GM12878 (cell line): ENCODE measurements around the gene ITGA1. TPM values are rescaled to one million over a fixed set of nuclear protein-coding genes. Genes with fewer than 3 reads are reported as not detected.
A peak's percentile ranks its signal among the peaks of the same experiment; 100 is the strongest.

Experiments used
- ATAC-seq: fragments of 200-7000 bp; cut with Tn5 transposase; 3 replicates; pipeline ENCODE4 v1.9.1; 2020; ENCODE audit warnings: mild to moderate bottlenecking, moderate library complexity
- BruUV-seq: library from RNA; stranded (reverse); fragments of 400-500 nt; replicated peaks from 2 replicates; lab custom pipeline; 2021; lab: Mats Ljungman, UMichigan
- CTCF ChIA-PET: fragments of 300-600 bp; sonication (Branson Sonifier 250); formaldehyde crosslinking; extraction: SDS; loops from one replicate; lab custom pipeline; 2021; ENCODE audit warnings: inconsistent platforms; lab: Yijun Ruan, JAX
- POLR2A ChIA-PET: fragments of 350-600 bp; formaldehyde crosslinking; extraction: SDS; loops from one replicate; lab custom pipeline; 2021; ENCODE audit warnings: inconsistent platforms; lab: Charles Lee
- RAD21 ChIA-PET: fragments of 300-600 bp; sonication (Branson Sonifier 250); formaldehyde crosslinking; loops from one replicate; lab custom pipeline; 2023; ENCODE audit warnings: antibody characterized with exemption; ENCODE audit not compliant: unreplicated experiment; lab: Charles Lee
- SMC1A ChIA-PET: fragments of 300-600 bp; sonication (Branson Sonifier 250); formaldehyde crosslinking; loops from one replicate; lab custom pipeline; 2023; ENCODE audit not compliant: unreplicated experiment, uncharacterized antibody; lab: Charles Lee
- DNase-seq: peaks from one replicate; pipeline ENCODE4 v3.0.0-alpha.2; 2011; ENCODE audit warnings: low read depth, low spot score
- FAIRE-seq: peaks from 3 replicates; lab custom pipeline; 2011; peaks lifted over from hg19 to GRCh38; lab: Jason Lieb, UNC
- H2AFZ ChIP-seq: 2 replicates; pipeline ENCODE4 v1.6.0; 2011; ENCODE audit warnings: low read depth, low read length, control low read depth; ENCODE audit not compliant: control insufficient read depth
- H3K27ac ChIP-seq: 2 replicates; pipeline ENCODE4 v1.5.1; 2011; ENCODE audit warnings: control low read depth; ENCODE audit not compliant: control insufficient read depth, insufficient read depth
- H3K27me3 ChIP-seq, 2 experiments: replicated peaks in 1 of 2; 2 replicates each; pipeline versions ENCODE4 v1.6.0 to v1.6.1; 2011; ENCODE audit warnings: low read length in 1 of 2; ENCODE audit not compliant: control insufficient read depth in 2 of 2, insufficient read depth in 2 of 2
- H3K36me3 ChIP-seq, 2 experiments: 2 replicates each; pipeline ENCODE4 v1.5.1; 2011; ENCODE audit warnings: low read length in 1 of 2; ENCODE audit not compliant: control insufficient read depth in 2 of 2, insufficient read depth in 2 of 2
- H3K4me1 ChIP-seq: 2 replicates; pipeline ENCODE4 v1.6.1; 2011; ENCODE audit warnings: mild to moderate bottlenecking, low read length, moderate library complexity, mixed read lengths; ENCODE audit not compliant: control insufficient read depth, insufficient read depth
- H3K4me2 ChIP-seq: 2 replicates; pipeline ENCODE4 v1.6.0; 2011; ENCODE audit warnings: control low read depth; ENCODE audit not compliant: control insufficient read depth, insufficient read depth
- H3K4me3 ChIP-seq: fragments of 200-600 bp; sonication (generic); 2 replicates; pipeline ENCODE4 v1.5.1; 2016
- H3K79me2 ChIP-seq: 2 replicates; pipeline ENCODE4 v1.6.0; 2011; ENCODE audit warnings: low read length; ENCODE audit not compliant: control insufficient read depth, insufficient read depth
- H3K9ac ChIP-seq: 2 replicates; pipeline ENCODE4 v1.8.0; 2011; ENCODE audit warnings: low read length, control low read depth, mixed read lengths; ENCODE audit not compliant: control insufficient read depth, insufficient read depth
- H3K9me3 ChIP-seq: replicated peaks from 3 replicates; pipeline ENCODE4 v1.5.1; 2011; ENCODE audit warnings: mild to moderate bottlenecking, low read length; ENCODE audit not compliant: control insufficient read depth, insufficient read depth
- H4K20me1 ChIP-seq: 2 replicates; pipeline ENCODE4 v1.6.0; 2011; ENCODE audit not compliant: control insufficient read depth, insufficient read depth
- ATF7 ChIP-seq: fragments of 450-650 bp; IDR thresholded peaks from 2 replicates; pipeline ENCODE4 v1.6.1; 2016; ENCODE audit warnings: low read depth, mild to moderate bottlenecking
- CBX5 ChIP-seq: sonication (generic); IDR thresholded peaks from 2 replicates; pipeline ENCODE4 v1.6.1; 2016; ENCODE audit warnings: low read depth, moderate library complexity, mild to moderate bottlenecking, inconsistent platforms
- CREM ChIP-seq: IDR thresholded peaks from 2 replicates; pipeline ENCODE4 v1.6.1; 2014; ENCODE audit warnings: antibody characterized with exemption, low read depth
- CTCF ChIP-seq, 3 experiments: IDR thresholded peaks in 2 of 3; conservative IDR thresholded peaks in 1 of 3; 2 replicates each; pipeline ENCODE4 v1.5.1; 2011; ENCODE audit warnings: low read depth in 3 of 3, low read length in 3 of 3, mild to moderate bottlenecking in 3 of 3, control low read depth in 2 of 3, moderate library complexity in 2 of 3, inconsistent platforms in 1 of 3, mixed read lengths in 1 of 3; ENCODE audit not compliant: control insufficient read depth in 2 of 3, insufficient read depth in 1 of 3; ENCODE audit errors: extremely low read depth in 1 of 3
- E2F4 ChIP-seq: IDR thresholded peaks from 2 replicates; pipeline ENCODE4 v1.6.1; 2012; ENCODE audit warnings: low read depth, low read length, improper control_type of control experiment
- IKZF1 ChIP-seq: fragments of 450-650 bp; conservative IDR thresholded peaks from 2 replicates; pipeline ENCODE4 v1.6.1; 2017; ENCODE audit warnings: antibody characterized with exemption, mild to moderate bottlenecking
- MEF2A ChIP-seq: IDR thresholded peaks from 2 replicates; pipeline ENCODE4 v1.6.1; 2011; ENCODE audit warnings: low read depth, mild to moderate bottlenecking, low read length, moderate library complexity; ENCODE audit not compliant: insufficient read depth
- NKRF ChIP-seq: fragments of 450-650 bp; conservative IDR thresholded peaks from 2 replicates; pipeline ENCODE4 v1.6.1; 2017; ENCODE audit warnings: mild to moderate bottlenecking, moderate library complexity
- YBX1 ChIP-seq: fragments of 450-650 bp; IDR thresholded peaks from 2 replicates; pipeline ENCODE4 v1.6.1; 2016; ENCODE audit warnings: antibody characterized with exemption
- YY1 ChIP-seq: IDR thresholded peaks from 2 replicates; pipeline ENCODE4 v1.6.1; 2011; ENCODE audit warnings: low read depth, mild to moderate bottlenecking, low read length
- ZNF384 ChIP-seq: IDR thresholded peaks from 2 replicates; pipeline ENCODE4 v1.6.1; 2012; ENCODE audit warnings: low read depth, mild to moderate bottlenecking, low read length, improper control_type of control experiment, borderline replicate concordance
- ZNF622 ChIP-seq: fragments of 450-650 bp; IDR thresholded peaks from 2 replicates; pipeline ENCODE4 v1.6.1; 2017; ENCODE audit warnings: mild to moderate bottlenecking, inconsistent platforms
- WGBS: methylation state at CpG from one replicate; pipeline ENCODE4 v1.1.6; 2016; ENCODE audit warnings: low lambda C conversion rate; ENCODE audit not compliant: insufficient replicate concordance, insufficient coverage; ENCODE audit errors: missing lambda C conversion rate; 5-methylcytosine and 5-hydroxymethylcytosine counted together
- in situ Hi-C: fragments of 300-500 bp; cut with MboI; formaldehyde crosslinking; loops from 9 replicates; pipeline ENCODE4 v1.14.3; 2018; ENCODE audit warnings: mixed read lengths
- intact Hi-C: fragments of 100-400 bp; cut with micrococcal nuclease; formaldehyde crosslinking; loops from one replicate; pipeline ENCODE4 v1.14.2; 2022; ENCODE audit not compliant: unreplicated experiment
- polyA plus RNA-seq, 11 experiments: library from polyadenylated mRNA; depleted of rRNA in 4 of 11; unstranded in 6 of 11; stranded (reverse) in 5 of 11; fragments of >200 nt; fragmentation: Nextera tagmentation in 4 of 11; fragmentation: Illumina TruSeq in 1 of 11; extraction: Ambion mirVana in 4 of 11; extraction: Trizol in 1 of 11; gene quantifications; 1 replicate in 1 of 11; 2 replicates in 10 of 11; pipeline versions ENCODE4 v1.2.1 to v1.2.3, GENCODE V29; 2011 to 2016; ENCODE audit warnings: inconsistent platforms in 2 of 11, missing spikeins in 2 of 11, low read depth in 1 of 11
- total RNA-seq, 4 experiments: library from RNA; depleted of rRNA in 3 of 4; stranded (reverse); fragments of >200 nt in 3 of 4; fragmentation: Illumina TruSeq in 1 of 4; extraction: Trizol in 1 of 4; gene quantifications; 2 replicates each; pipeline versions ENCODE4 v1.2.1 to v1.2.3, GENCODE V29; 2013 to 2021

The ITGA1 gene
- total and polyA plus RNA-seq, 10 of the 15 experiments (the other 5 are each of a cell fraction or from before 2014, with no cell fraction given), result 0.02 to 0.56 (median 0.19) TPM

GRCh38 chr5:52985306-52985705 is 197.6 kb downstream of the ITGA1 start:
- Histone ChIP-seq H3K9me3 (no peaks in the 10 kb centered on the region), H3K79me2 (no peaks in the 10 kb centered on the region), H3K4me2 (no peak overlapping the region), H3K9ac (no peak overlapping the region), H3K27ac (no peak overlapping the region), H3K36me3 (no peaks in the 10 kb centered on the region), H4K20me1 (no peaks in the 10 kb centered on the region), H2AFZ (no peak overlapping the region), H3K27me3 (peaks cover 10 to 18% of the 10 kb centered on the region in 2 experiments), H3K4me1 (no peaks in the 10 kb centered on the region), H3K4me3 (no peak overlapping the region)
- TF ChIP-seq ZNF384, result no peak
- no peak for TF ChIP-seq YY1
- no peak for TF ChIP-seq E2F4
- intact Hi-C loops (no loop called here), in situ Hi-C loops (no loop called here)
- BruUV-seq, result no TSS peak
- FAIRE-seq, result no peak
- ChIA-PET CTCF (interaction anchor here (1.1 kb wide), 1 partner anchor 36 kb away, joined by 5 read pairs; no protein-coding TSS in a partner anchor), POLR2A (no interaction called here), RAD21 (no interaction called here), SMC1A (interaction anchor here (0.7 kb wide), 1 partner anchor 105 kb away, joined by 3 read pairs; no protein-coding TSS in a partner anchor)
- WGBS, result 0% methylated on average over 3 of the region's 3 CpGs
- ATAC-seq, result peak; percentile 46; the same call in 2 of the 3 replicates
- DNase-seq, result no peak

- intact Hi-C loops, result no loop called here
- TF ChIP-seq CREM (no peak), ZNF622 (no peak), ATF7 (no peak), IKZF1 (no peak), CBX5 (no peak), YBX1 (no peak), CTCF (IDR thresholded peaks at IDR 0.05 in 2 of 3, conservative IDR thresholded peaks at IDR 0.05 in 1 of 3; ENCODE audit: control insufficient read depth in 2 of 3, extremely low read depth in 1 of 3, insufficient read depth in 1 of 3, low read depth in 3 of 3, low read length in 3 of 3) (no peak), MEF2A (no peak), NKRF (no peak)
Observed at GRCh38 chr5:52987711-52988331, 200.1 kb downstream of the ITGA1 start.

More at GRCh38 chr5:52987711-52988331, 200.1 kb downstream of the ITGA1 start:
- Histone ChIP-seq H4K20me1 (no peaks in the 10 kb centered on the region), H3K79me2 (no peaks in the 10 kb centered on the region), H3K27ac (no peak overlapping the region), H3K27me3 (peaks cover 10 to 25% of the 10 kb centered on the region in 2 experiments), H3K4me1 (no peaks in the 10 kb centered on the region), H2AFZ (no peak overlapping the region), H3K9ac (no peak overlapping the region), H3K9me3 (no peaks in the 10 kb centered on the region), H3K4me3 (no peak overlapping the region), H3K36me3 (no peaks in the 10 kb centered on the region), H3K4me2 (no peak overlapping the region)
- ChIA-PET RAD21 (no interaction called here), POLR2A (no interaction called here), SMC1A (interaction anchor here (2.0 kb wide), 1 partner anchor 39 kb away, joined by 7 read pairs; no protein-coding TSS in a partner anchor), CTCF (no interaction called here)
- BruUV-seq, result no TSS peak
- DNase-seq (no peak), FAIRE-seq (no peak), ATAC-seq (no peak)
- in situ Hi-C loops, result no loop called here
- 18% methylated on average over 4 of the region's 4 CpGs for WGBS
